Superior temporal gyrus (tissue), 1 donor: ENCODE results near the gene SEPTIN10.
"Not testable (repeated sequence)": the region's sequence is repeated elsewhere in the genome, so short reads cannot be mapped to it uniquely, and the experiment has no call there.

Experiments
- DNase-seq: peaks from one replicate; pipeline ENCODE4 v3.0.0-alpha.2; 2016; ENCODE audit errors: extremely low spot score

SEPTIN10 gene

GRCh38 chr2:109602617-109603188 lies 11.1 kb downstream of the SEPTIN10 start:
- DNase-seq: no peak

GRCh38 chr2:109601783-109602182 lies 12.0 kb downstream of the SEPTIN10 start:
- no peak for DNase-seq

DNA sequence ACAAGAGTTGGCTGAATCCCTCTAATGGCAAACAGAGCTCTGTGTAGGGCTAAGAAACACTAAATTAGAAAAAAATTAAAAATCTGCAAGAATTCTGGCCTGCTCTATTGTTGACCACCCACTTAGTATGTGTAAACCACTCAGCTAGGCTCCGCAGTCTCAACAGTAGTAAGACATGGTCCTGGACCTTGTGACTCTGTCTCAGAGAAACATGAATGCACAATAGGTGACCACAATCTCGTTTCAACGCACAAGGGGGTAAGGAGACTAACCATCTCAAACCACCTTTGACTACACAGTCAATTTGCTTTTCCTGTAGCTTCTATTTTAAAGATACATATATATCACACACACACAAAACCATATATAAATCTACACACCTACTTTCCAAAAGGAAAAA lies 16.5 kb downstream of the SEPTIN10 start:
- DNase-seq: no peak

DNA sequence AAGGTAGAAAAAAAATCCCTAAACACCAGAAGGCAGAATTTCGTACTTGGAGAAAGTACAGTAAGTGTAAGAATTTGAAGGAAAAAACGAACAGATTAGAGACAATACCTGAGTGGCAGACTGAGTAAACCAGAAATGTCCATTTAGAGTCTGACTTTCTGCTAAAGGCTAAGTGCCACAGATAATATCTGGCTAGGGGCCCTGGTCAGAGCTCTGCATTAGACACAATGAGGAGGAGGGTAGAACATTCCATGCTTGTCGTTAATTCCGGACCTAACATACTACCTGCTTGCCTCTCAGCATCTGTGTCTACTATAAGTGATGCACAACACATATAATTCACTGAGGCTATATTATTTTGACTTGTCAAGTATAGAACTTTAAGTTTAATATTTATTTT lies 18.1 kb downstream of the SEPTIN10 start:
- DNase-seq: no peak

DNA sequence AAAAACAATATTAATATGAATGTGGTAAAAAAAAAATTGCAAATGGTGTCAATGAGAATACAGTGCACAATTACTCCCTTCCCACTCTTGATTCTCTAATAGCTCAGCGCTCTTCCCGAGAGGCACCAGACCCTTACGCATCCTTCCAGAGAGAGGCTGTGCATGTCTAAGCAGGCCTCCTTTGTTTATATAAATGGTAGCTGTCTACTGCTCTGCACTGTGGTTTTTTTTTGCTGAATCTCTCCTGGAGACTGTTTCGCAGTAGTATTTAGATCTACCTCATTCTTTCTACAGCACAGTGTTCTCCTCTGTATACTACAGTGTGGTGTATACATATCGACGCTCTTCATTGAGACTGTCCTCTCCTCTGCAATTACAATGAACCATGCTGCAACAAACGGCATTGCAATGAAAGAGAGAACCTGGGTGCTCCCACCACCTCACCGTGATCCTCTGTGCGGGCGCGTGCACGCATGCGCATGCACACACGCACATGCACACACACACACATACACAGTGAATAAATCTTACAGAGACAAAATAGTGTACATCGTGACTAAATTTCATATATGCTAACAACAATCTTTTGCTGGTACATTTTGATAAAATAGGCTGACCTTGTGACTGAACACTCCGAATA lies 19.4 kb downstream of the SEPTIN10 start:
- no peak for DNase-seq

DNA sequence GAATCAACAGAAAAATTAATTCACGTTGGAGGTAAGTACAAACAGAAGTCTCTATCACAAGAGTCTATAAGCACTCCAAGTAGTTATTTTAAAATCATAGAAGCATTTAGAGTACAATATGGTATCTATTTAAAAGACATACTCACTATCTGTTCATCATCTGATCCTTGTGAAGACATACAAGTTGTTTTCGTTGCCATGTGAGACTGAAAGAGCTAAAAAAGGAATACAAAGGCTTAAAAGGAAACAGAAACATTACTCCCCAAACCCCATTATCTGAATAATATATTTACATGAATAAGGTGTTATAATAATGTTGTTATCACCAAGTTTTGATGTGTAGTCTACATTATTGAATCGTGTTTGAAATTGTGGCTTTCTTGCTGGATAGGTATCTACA lies 20.9 kb downstream of the SEPTIN10 start:
- no peak for DNase-seq

- DNase-seq: no peak
Measured at GRCh38 chr2:109591206-109591605, 22.6 kb downstream of the SEPTIN10 start.

GRCh38 chr2:109586687-109587086 lies 27.1 kb downstream of the SEPTIN10 start:
- no peak for DNase-seq

- DNase-seq: no peak
Measured at GRCh38 chr2:109582928-109583895, 30.6 kb downstream of the SEPTIN10 start.

GRCh38 chr2:109577630-109578029 lies 36.1 kb downstream of the SEPTIN10 start:
- DNase-seq: not testable (repeated sequence)

GRCh38 chr2:109575373-109575772 lies 38.4 kb downstream of the SEPTIN10 start:
- no peak for DNase-seq

DNA sequence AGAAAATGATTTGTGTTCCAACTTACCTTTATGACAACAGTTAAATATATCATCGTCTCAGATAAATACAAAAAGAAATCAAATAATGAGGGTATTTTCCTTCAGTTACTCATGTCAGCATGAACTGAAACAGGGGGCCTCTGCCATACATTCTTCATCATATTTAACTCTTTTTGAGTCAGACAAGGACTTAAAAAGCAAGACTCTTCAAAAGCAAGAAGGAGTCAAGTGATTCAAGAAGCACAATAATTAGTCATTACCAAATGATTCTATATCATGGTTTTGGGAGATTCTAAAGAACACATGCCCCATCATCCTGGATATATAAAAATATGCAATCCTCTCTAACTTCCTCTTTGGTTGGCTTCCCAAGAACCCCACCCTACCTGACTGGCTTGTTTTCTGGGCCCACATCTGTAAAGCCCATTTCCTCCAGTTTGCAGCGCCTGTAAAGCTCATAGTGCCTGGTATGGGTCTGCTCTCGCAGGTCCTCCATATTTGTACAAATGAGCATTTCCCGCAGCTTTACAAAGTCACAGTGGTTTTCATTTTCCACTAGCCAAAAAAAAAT lies 49.7 kb downstream of the SEPTIN10 start:
- DNase-seq: no peak

GRCh38 chr2:109563288-109563687 lies 50.5 kb downstream of the SEPTIN10 start:
- no peak for DNase-seq

DNA sequence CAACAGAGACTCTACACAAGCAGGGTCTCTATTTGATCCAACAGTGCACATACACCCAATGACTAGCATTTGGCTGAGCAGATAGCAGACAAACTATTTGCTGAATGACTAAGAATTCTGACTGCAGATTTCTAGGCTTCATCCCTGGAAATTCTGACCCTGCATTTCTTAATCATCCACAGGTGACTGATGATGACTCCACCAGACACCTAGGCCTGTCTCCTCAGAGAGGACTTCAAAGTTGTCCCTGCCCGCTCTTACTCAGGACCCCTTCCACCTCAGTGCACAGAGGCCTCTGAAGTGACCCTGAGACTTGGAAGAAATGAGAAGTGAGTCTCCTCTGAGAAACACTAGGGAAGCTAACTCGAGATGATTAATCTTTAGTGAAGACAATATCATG lies 51.3 kb downstream of the SEPTIN10 start:
- DNase-seq: no peak

DNA sequence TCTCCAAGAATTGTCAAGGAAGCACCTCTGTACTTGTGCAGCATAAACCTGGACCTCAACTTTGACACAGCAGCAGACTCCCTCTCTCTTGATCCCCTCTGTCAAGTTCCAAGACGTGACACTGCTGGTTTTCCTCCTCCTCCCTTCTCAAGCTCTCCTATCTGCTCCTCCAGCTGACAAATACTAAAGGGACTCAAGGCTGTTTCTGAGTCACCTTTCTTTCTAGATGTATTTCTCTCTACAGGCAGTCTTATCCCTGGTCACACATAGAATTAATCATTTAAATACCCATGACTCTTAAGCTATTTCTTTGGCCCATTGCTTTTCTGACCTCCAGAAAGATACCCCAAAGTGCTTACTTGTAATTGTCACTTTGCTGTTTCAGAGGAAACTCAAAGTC lies 53.5 kb downstream of the SEPTIN10 start:
- DNase-seq: no peak

DNA sequence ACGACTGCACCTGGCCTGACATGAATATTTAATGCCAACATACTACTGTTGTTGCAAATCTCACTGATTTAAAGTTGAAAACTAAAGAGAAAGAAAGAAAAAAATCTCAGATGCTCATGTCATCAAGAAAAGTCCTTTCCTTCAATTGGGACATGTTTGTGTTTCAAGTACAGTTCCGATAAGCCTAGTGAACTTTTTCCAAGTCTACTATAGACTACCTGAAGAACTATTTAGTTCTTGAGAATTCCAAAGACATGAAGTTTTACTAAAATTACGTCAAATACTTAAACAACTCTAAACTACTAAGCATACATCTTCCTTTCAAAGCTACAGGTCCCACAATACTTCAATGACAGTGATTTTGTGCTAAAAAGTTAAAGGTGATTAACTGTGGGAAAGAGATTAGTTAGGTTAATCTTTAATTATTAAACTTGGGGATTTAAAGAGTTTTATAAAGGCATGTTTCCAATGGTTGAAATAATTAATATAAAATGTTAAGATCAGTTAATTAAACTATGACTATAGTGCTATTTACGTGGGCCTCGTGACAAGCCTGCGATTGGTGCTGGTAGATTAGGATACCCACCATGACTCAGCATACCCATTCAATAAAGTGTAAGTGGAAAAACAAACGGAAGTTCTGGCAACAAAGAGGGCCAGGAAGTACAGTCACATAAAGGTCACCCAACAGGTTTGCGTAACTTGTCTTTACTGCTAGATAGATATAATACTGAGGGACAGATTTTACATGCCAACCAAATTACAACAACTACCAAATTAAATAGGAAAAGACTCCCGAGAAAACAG lies 55.5 kb downstream of the SEPTIN10 start:
- DNase-seq: no peak

DNA sequence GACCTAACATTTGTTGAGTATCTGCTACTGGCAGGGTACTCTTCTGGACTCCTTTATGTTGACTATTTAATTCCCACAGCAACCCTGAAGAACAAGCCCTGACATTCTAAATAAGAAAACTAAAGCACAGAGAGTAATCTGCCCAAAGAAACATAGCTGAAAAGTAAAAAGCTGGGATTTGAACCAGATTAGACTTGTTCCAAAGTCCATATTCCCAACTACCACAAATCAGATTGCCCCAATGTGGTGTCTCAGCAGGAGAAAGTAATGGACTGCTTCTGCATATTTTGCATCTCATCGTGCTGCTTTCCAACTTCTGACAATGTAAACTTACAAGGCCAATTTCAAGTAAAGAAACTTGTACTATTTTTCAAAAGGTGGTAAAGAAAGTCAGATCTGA lies 56.5 kb downstream of the SEPTIN10 start:
- no peak for DNase-seq

DNA sequence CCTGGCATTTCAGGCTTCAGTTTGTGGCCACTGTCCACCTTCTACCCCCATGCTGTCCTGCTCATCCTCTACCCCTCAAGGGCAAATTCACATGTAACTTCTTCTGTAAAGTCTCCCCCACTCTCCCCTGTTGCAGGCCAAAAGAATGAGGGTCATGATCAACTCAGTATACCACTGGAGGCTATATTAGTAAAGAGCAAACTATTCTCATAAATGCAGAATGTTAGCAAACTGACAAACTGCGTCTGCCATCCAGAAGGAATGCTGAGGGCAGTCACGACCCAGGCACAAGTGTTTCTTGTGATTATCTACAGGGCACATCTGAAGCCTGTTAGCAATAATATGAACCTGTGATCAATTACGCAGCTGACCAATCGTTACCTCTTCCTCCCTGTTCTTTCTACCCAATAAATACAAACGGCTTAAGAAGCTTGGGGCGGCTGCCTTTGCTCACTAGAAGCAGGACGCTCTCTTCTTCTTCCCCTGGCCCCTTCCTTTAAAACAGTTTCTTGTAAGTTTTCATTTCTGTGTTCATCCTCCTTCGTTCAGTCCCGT lies 58.3 kb downstream of the SEPTIN10 start:
- no peak for DNase-seq

DNA sequence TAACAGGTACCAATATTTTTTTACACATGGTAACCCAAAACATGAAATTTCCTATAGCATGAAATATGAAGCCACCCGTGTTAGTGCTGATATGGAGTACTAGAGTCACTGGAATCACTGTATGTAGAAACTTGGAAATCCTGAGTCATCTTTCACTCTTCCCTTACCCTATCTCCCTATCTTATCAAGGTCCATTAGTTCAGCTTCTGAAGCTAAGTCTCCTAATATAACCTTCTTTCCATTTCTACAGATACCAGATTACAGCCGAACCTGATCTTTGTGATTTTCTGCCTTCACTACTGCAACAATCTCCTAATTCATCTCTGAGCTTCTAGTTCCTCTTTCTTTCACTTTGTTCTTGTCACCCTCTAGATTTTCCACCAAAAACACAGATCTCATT lies 59.0 kb downstream of the SEPTIN10 start:
- no peak for DNase-seq

DNA sequence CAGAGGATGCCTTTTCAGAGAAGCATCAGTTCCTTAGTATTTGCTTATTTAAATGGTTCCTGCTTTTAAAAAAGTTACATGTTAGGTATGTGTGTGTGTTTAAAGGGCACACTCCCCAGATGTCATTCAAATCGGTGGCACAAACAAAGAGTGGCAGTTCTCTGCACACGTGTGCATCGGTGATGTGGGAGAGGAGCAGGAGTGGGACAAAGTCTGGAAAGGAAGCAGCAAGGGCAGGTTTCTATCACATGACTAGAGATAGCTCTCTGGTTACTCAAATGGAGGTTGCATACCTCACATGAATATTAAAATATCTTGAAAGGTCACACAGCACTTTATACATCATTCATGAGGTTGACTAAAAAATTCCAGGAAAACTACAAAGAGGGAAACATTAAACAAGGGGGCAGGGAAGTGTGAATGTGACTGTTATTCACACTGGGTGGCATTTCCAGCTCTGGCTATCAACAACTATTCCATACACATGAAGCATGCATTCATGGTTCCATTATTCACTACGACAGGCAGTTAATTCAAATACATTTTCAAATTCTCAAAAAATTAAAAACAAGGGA lies 64.7 kb downstream of the SEPTIN10 start:
- no peak for DNase-seq

- no peak for DNase-seq
Measured at GRCh38 chr2:109547280-109547679, 66.5 kb downstream of the SEPTIN10 start.
